IMR-90 (cell line): ENCODE results near the gene HS3ST5. TPM values are rescaled to one million over a fixed set of nuclear protein-coding genes. Genes with fewer than 3 reads are reported as not detected.

Experiments
- ATAC-seq: fragments of 200-7000 bp; cut with Tn5 transposase; 2 replicates; pipeline ENCODE4 v1.9.1; 2020; ENCODE audit warnings: low read depth, mild to moderate bottlenecking, moderate library complexity
- BruUV-seq: library from RNA; stranded (reverse); fragments of 400-500 nt; replicated peaks from 2 replicates; lab custom pipeline; 2021; lab: Mats Ljungman, UMichigan
- CTCF ChIA-PET: fragments of 300-600 bp; formaldehyde crosslinking; extraction: SDS; loops from one replicate; lab custom pipeline; 2021; ENCODE audit warnings: antibody characterized with exemption; lab: Yijun Ruan, JAX
- POLR2A ChIA-PET: fragments of 300-600 bp; sonication (Branson Sonifier 250); formaldehyde crosslinking; loops from one replicate; lab custom pipeline; 2022; ENCODE audit warnings: antibody characterized with exemption; ENCODE audit not compliant: unreplicated experiment; lab: Charles Lee
- DNase-seq: peaks from one replicate; pipeline ENCODE4 v3.0.0; 2013
- H2AFZ ChIP-seq: replicated peaks from 2 replicates; pipeline ENCODE3; 2013; ENCODE audit warnings: low read length, mild to moderate bottlenecking; ENCODE audit not compliant: poor library complexity
- H2AK5ac ChIP-seq: 2 replicates; pipeline ENCODE4 v1.6.1; 2013; ENCODE audit warnings: low read depth, low read length, inconsistent platforms
- H2AK9ac ChIP-seq: replicated peaks from 2 replicates; pipeline ENCODE3; 2013; ENCODE audit warnings: mild to moderate bottlenecking, low read depth, low read length, moderate library complexity; ENCODE audit not compliant: poor library complexity
- H2BK120ac ChIP-seq: 2 replicates; pipeline ENCODE4 v1.6.1; 2013; ENCODE audit warnings: low read depth, low read length, inconsistent platforms
- H2BK15ac ChIP-seq: 3 replicates; pipeline ENCODE4 v1.6.1; 2013; ENCODE audit warnings: low read depth, low read length, inconsistent platforms
- H2BK20ac ChIP-seq: 2 replicates; pipeline ENCODE4 v1.6.1; 2013; ENCODE audit warnings: low read depth, mild to moderate bottlenecking, inconsistent platforms, low read length, moderate library complexity
- H2BK5ac ChIP-seq: 2 replicates; pipeline ENCODE4 v1.6.1; 2013; ENCODE audit warnings: mild to moderate bottlenecking, low read depth, low read length, inconsistent platforms; ENCODE audit not compliant: poor library complexity, severe bottlenecking
- H3K14ac ChIP-seq: replicated peaks from 2 replicates; pipeline ENCODE4 v1.6.1; 2013; ENCODE audit warnings: low read depth, low read length, inconsistent platforms
- H3K18ac ChIP-seq: 2 replicates; pipeline ENCODE4 v1.6.1; 2013; ENCODE audit warnings: low read depth, low read length, control low read depth
- H3K23ac ChIP-seq: 2 replicates; pipeline ENCODE4 v1.6.1; 2013; ENCODE audit warnings: low read depth, low read length, inconsistent platforms
- H3K27ac ChIP-seq: 2 replicates; pipeline ENCODE4 v1.5.1; 2013; ENCODE audit warnings: mild to moderate bottlenecking, control low read depth, low read length; ENCODE audit not compliant: insufficient read depth
- H3K27me3 ChIP-seq: 2 replicates; pipeline ENCODE4 v1.6.1; 2013; ENCODE audit warnings: low read length; ENCODE audit not compliant: control insufficient read depth, insufficient read depth
- H3K36me3 ChIP-seq: 2 replicates; pipeline ENCODE4 v1.6.1; 2013; ENCODE audit warnings: low read length, mixed read lengths; ENCODE audit not compliant: control insufficient read depth, insufficient read depth
- H3K4ac ChIP-seq: 2 replicates; pipeline ENCODE4 v1.6.1; 2013; ENCODE audit warnings: low read depth, low read length, inconsistent platforms
- H3K4me1 ChIP-seq: 2 replicates; pipeline ENCODE4 v1.6.1; 2013; ENCODE audit warnings: low read length, mixed read lengths; ENCODE audit not compliant: control insufficient read depth, insufficient read depth
- H3K4me2 ChIP-seq: 2 replicates; pipeline ENCODE4 v1.6.1; 2013; ENCODE audit warnings: low read depth, mild to moderate bottlenecking, control low read depth, low read length, moderate library complexity
- H3K4me3 ChIP-seq: 2 replicates; pipeline ENCODE4 v1.5.1; 2013; ENCODE audit warnings: low read depth, mild to moderate bottlenecking, control low read depth, low read length, moderate library complexity; ENCODE audit not compliant: insufficient read depth
- H3K56ac ChIP-seq: 2 replicates; pipeline ENCODE4 v1.6.1; 2013; ENCODE audit warnings: low read length, inconsistent platforms; ENCODE audit not compliant: insufficient read depth; ENCODE audit errors: extremely low read depth
- H3K79me1 ChIP-seq, 2 experiments: 2 replicates each; pipeline ENCODE4 v1.6.1; 2013; ENCODE audit warnings: low read length in 2 of 2, inconsistent platforms in 1 of 2, low read depth in 1 of 2
- H3K9ac ChIP-seq: 2 replicates; pipeline ENCODE4 v1.6.1; 2013; ENCODE audit warnings: low read depth, low read length, control low read depth
- H3K9me1 ChIP-seq: 2 replicates; pipeline ENCODE4 v1.6.1; 2013; ENCODE audit warnings: low read length, inconsistent platforms; ENCODE audit not compliant: insufficient read depth
- H3K9me3 ChIP-seq: 2 replicates; pipeline ENCODE4 v1.6.1; 2013; ENCODE audit warnings: low read length; ENCODE audit not compliant: control insufficient read depth, insufficient read depth
- H4K20me1 ChIP-seq: 2 replicates; pipeline ENCODE4 v1.6.1; 2013; ENCODE audit warnings: low read length, inconsistent platforms; ENCODE audit not compliant: insufficient read depth
- H4K5ac ChIP-seq: 2 replicates; pipeline ENCODE4 v1.6.1; 2013; ENCODE audit warnings: mild to moderate bottlenecking, low read depth, low read length, control low read depth
- H4K8ac ChIP-seq, 2 experiments: 2 replicates each; pipeline ENCODE4 v1.6.1; 2013; ENCODE audit warnings: low read depth in 2 of 2, low read length in 2 of 2, control low read depth in 1 of 2, inconsistent platforms in 1 of 2
- H4K91ac ChIP-seq: 2 replicates; pipeline ENCODE4 v1.6.1; 2013; ENCODE audit warnings: low read depth, low read length, inconsistent platforms; ENCODE audit not compliant: insufficient read depth
- MAZ ChIP-seq: IDR thresholded peaks from 2 replicates; pipeline ENCODE4 v1.6.1; 2012; ENCODE audit warnings: low read depth, mild to moderate bottlenecking, low read length, improper control_type of control experiment, moderate library complexity, borderline replicate concordance
- WGBS, 2 experiments: methylation state at CpG; one replicate each; pipeline versions ENCODE4 v1.1.5 to v1.1.7; 2013; ENCODE audit warnings: missing lambda C conversion rate in 2 of 2; ENCODE audit not compliant: insufficient read length in 1 of 2; ENCODE audit errors: extremely low coverage in 2 of 2; 5-methylcytosine and 5-hydroxymethylcytosine counted together
- dilution Hi-C: fragments of 300-500 bp; cut with HindIII; formaldehyde crosslinking; loops from one replicate; pipeline ENCODE4 v1.14.3; 2018; ENCODE audit warnings: low sequenced_read_pairs; ENCODE audit not compliant: unreplicated experiment
- in situ Hi-C: fragments of 300-500 bp; cut with MboI; formaldehyde crosslinking; loops from 3 replicates; pipeline ENCODE4 v1.14.3; 2019; ENCODE audit warnings: low sequenced_read_pairs, inconsistent platforms, mixed read lengths
- intact Hi-C: fragments of 100-400 bp; cut with micrococcal nuclease; formaldehyde crosslinking; loops from 2 replicates; pipeline ENCODE4 v1.10.0; 2022
- polyA plus RNA-seq, 3 experiments: library from polyadenylated mRNA; depleted of rRNA; stranded (reverse); fragments of >200 nt; gene quantifications; 2 replicates each; pipeline ENCODE4 v1.2.3, GENCODE V29; 2012; ENCODE audit warnings: low replicate concordance in 1 of 3
- total RNA-seq: library from RNA; depleted of rRNA; stranded (reverse); fragments of >200 nt; gene quantifications from 2 replicates; pipeline ENCODE4 v1.2.3, GENCODE V29; 2012

HS3ST5 gene
- total and polyA plus RNA-seq, 2 of the 4 experiments (the other 2 are of a cell fraction) = not detected

- no peak overlapping the region for H2BK5ac ChIP-seq
- no peak overlapping the region for H2BK20ac ChIP-seq
- H2AK9ac ChIP-seq = no peak overlapping the region
- no peak overlapping the region for H3K18ac ChIP-seq
- dilution Hi-C loops (no loop called here), in situ Hi-C loops (no loop called here), intact Hi-C loops (no loop called here)
- no peak overlapping the region for H4K8ac ChIP-seq
- no peak overlapping the region for H3K14ac ChIP-seq
- DNase-seq (no peak), ATAC-seq (no peak)
- no peak overlapping the region for H3K4me2 ChIP-seq
- H3K23ac ChIP-seq = no peak overlapping the region
- H3K4ac ChIP-seq = no peak overlapping the region
- no peak for TF ChIP-seq MAZ
- no peak overlapping the region for H3K9ac ChIP-seq
- no peak overlapping the region for H2AK5ac ChIP-seq
- H4K91ac ChIP-seq = no peak overlapping the region
- no peaks in the 10 kb centered on the region for H3K27me3 ChIP-seq
- no peaks in the 10 kb centered on the region for H3K36me3 ChIP-seq
- H3K79me1 ChIP-seq = no peaks in the 10 kb centered on the region
- no peak overlapping the region for H3K56ac ChIP-seq
- no peaks in the 10 kb centered on the region for H4K20me1 ChIP-seq
- H3K9me3 ChIP-seq = no peaks in the 10 kb centered on the region
- peaks cover 6% of the 10 kb centered on the region for H3K4me1 ChIP-seq
- H2BK15ac ChIP-seq = no peak overlapping the region
- no peak overlapping the region for H2AFZ ChIP-seq
- WGBS, 2 experiments = no CpG with 5 or more reads among the region's 2 CpGs
- BruUV-seq = no TSS peak
- ChIA-PET POLR2A (no interaction called here), CTCF (no interaction called here)
- no peak overlapping the region for H3K4me3 ChIP-seq
- H4K5ac ChIP-seq = no peak overlapping the region
- H3K27ac ChIP-seq = no peak overlapping the region
- no peaks in the 10 kb centered on the region for H3K9me1 ChIP-seq
- H2BK120ac ChIP-seq = no peak overlapping the region
Measured at GRCh38 chr6:114068116-114068515, 274.7 kb downstream of the HS3ST5 start.
